ENCODE data around the gene SPATA25.
"Not testable (repeated sequence)": the region's sequence is repeated elsewhere in the genome, so short reads cannot be mapped to it uniquely, and the experiment has no call there.

Gene SPATA25

GRCh38 chr20:45882469-45883099, 4.8 kb downstream of the SPATA25 start:
- H3K4me3 ChIP-seq (ENCODE audit: low read depth, low read length), result no peak overlapping the region

DNA sequence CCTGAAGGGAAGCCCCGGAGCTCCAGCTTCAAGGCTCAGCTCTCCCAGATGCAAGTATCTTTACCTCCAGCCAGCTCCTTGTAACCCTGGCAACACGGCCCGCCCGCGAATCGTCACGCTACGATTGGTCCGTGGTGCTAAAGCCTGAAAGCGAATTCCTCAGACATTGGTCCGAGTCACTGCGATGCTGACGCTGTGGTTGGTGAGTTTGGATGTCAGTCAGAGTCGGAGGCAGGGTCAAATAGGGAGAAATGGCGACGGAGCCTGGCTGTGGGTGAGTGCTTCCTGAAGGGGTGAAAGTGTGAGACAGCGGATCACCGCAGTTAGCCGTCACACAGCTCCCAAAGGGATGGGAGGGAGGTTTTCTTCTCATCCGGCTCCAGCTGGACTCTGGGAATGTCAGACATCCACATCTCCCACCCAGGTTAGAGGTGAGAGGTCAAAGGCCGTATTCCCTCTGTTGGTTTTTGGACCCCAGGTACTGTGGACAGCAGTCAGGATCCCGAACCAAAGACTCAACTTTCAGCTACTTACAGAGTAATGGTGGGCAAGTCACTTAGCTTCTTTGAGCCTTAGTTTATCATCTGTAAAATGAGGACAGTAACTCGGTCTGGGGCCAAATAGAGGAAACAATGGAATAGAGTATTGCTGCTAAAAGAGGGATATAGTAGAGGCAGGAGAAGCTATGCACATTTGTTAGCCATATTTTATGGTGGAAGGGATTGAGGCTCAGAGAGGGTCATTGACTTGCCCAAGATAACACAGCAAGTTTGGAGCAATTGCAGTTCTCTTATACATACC, 6.2 kb downstream of the SPATA25 start, which contains the start of gene ZSWIM1:
Gene ZSWIM1, plus strand, starts transcription at position 240 of the 801 bp plus-strand sequence. CDS start 1,366 bp downstream, outside the sequence.
- TF ChIP-seq, protein P1, sequence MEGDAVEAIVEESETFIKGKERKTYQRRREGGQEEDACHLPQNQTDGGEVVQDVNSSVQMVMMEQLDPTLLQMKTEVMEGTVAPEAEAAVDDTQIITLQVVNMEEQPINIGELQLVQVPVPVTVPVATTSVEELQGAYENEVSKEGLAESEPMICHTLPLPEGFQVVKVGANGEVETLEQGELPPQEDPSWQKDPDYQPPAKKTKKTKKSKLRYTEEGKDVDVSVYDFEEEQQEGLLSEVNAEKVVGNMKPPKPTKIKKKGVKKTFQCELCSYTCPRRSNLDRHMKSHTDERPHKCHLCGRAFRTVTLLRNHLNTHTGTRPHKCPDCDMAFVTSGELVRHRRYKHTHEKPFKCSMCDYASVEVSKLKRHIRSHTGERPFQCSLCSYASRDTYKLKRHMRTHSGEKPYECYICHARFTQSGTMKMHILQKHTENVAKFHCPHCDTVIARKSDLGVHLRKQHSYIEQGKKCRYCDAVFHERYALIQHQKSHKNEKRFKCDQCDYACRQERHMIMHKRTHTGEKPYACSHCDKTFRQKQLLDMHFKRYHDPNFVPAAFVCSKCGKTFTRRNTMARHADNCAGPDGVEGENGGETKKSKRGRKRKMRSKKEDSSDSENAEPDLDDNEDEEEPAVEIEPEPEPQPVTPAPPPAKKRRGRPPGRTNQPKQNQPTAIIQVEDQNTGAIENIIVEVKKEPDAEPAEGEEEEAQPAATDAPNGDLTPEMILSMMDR (IDR thresholded peaks at IDR 0.05; ENCODE audit: borderline replicate concordance, insufficient read depth, low read depth, low read length), result no peak
- H3K4me3 ChIP-seq (ENCODE audit: low read depth, low read length), result peak within 1 kb of the TSS; percentile 62

More at GRCh38 chr20:45882469-45883099, 4.8 kb downstream of the SPATA25 start:
- TF ChIP-seq, protein P1 (IDR thresholded peaks at IDR 0.05; ENCODE audit: borderline replicate concordance, insufficient read depth, low read depth, low read length), result no peak

DNA sequence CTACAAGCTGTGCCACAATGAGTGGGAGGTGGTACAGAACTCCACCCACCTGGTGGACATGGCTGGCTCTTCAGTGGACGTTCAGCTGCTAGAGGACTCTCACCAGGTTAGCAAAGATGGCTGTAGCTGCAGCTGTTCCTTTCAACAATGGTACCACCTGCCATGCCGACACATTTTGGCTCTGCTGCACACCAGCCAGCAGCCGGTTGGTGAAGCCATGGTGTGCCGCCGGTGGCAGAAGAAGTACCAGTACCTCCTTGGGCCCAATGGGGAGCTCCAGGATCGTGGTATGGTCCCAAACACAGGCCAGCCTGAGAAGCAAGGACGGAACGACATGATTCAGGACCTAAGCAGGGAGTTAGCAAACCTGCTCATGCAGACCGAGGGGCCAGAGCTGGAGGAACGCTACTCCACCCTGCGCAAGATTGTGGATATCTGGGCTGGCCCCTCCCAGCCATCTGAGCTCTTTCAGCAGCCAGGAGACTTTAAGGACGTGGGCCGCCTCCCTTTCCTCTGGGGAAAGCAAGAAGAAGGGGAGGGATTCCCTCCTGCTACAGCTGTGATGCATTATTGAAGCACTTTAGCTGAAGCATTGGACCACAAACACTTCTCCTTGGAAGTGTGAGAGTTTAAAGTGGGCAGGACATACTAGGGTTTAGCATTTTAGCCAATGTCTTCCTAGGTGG, 9.2 kb downstream of the SPATA25 start:
- TF ChIP-seq, protein P1 (IDR thresholded peaks at IDR 0.05; ENCODE audit: borderline replicate concordance, insufficient read depth, low read depth, low read length), result no peak
- H3K4me3 ChIP-seq (ENCODE audit: low read depth, low read length), result no peak overlapping the region

- TF ChIP-seq, protein P1 (IDR thresholded peaks at IDR 0.05; ENCODE audit: borderline replicate concordance, insufficient read depth, low read depth, low read length), result no peak
- H3K4me3 ChIP-seq (ENCODE audit: low read depth, low read length), result no peak overlapping the region
Measured at GRCh38 chr20:45874576-45874975, 12.8 kb downstream of the SPATA25 start.

- H3K4me3 ChIP-seq (ENCODE audit: low read depth, low read length), result not testable (repeated sequence)
Measured at GRCh38 chr20:45874104-45874481, 13.3 kb downstream of the SPATA25 start.

DNA sequence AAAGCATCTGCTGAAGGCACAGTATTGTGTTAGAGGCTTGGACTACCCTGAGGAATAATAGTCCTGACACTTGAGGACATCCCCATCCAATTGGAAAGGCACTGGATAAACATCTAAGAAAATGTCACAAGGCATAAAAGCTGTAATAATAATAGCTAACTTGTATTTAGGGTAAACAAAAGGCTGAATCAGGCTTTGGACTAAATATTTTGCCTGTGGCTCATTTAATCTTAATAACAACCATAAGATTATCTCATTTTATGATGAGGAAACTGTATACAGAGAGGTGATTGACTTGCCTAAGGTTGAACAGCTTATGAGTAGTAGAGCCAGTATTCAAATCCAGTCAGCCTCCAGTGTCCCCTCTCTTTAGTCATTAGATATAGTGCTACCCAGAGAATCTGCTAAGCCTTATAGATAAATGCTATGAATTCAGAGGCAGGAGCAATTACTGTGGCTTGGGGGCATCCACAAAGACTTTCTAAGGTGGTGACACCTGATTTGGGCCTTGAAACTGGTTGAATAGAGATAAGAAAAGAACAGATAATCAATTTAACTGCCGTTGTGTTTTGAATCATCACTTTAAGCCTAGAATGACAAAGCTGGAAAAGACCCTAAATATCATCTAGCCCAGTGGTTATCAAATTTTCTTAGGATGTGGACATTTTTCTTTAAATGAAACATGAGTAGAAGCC, 13.9 kb downstream of the SPATA25 start:
- no peak overlapping the region for H3K4me3 ChIP-seq (ENCODE audit: low read depth, low read length)
- TF ChIP-seq, protein P1 (IDR thresholded peaks at IDR 0.05; ENCODE audit: borderline replicate concordance, insufficient read depth, low read depth, low read length), result no peak

DNA sequence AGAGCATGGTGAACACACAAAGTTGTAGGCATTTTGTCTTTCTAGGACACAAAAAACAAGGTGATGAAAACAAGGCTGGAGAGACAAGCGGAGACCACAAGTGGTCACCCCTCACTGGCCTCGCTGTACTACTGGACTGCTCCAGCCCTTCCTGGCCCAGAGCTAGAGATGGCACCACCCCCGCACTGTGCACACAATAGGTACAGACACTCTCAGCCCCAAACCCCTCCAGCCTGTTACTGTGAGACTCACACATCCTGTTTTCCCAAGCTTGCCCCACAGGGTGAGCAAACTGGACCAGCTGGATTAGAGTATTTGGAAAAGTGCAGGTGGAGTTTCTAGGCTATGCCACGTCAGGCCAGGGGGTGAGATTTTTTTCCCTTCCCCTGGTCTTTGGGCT, 14.8 kb downstream of the SPATA25 start:
- TF ChIP-seq, protein P1 (IDR thresholded peaks at IDR 0.05; ENCODE audit: borderline replicate concordance, insufficient read depth, low read depth, low read length), result no peak
- no peak overlapping the region for H3K4me3 ChIP-seq (ENCODE audit: low read depth, low read length)

Measured in GM12875 (cell line).